ENCODE results near the gene CRY2.

Gene CRY2

DNA sequence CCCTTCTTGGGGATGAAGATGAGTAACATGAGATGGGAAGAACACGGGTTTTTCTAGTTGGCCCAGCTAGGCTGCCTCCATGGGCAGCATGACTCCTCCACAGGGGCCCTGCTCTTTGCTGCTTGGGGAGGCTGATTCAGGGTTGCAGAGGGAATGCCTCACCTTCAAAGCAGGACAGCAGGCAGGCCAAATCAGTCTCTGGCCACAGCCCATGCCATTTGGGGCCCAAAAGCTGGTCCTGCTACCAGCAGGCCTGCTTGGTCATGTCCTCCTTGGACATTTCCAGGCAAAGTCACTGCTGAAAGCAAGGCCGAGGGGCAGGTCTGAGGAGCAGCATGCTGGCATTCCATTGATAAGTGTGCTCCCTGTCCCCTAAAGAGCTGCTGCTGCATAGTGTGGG lies 24.4 kb downstream of the CRY2 start:
- no peak overlapping the region for H2BK5ac ChIP-seq (ENCODE audit: low read depth, low read length, poor library complexity)
- no peaks in the 10 kb centered on the region for H3K9me3 ChIP-seq (ENCODE audit: insufficient read depth, low read depth, low read length)
- peaks cover 46 to 59% of the 10 kb centered on the region in 2 experiments for H3K36me3 ChIP-seq (ENCODE audit: control insufficient read depth in 1 of 2, insufficient read depth in 2 of 2, low read length in 2 of 2)
- H3K27me3 ChIP-seq (ENCODE audit: insufficient read depth, low read length): no peaks in the 10 kb centered on the region
- no peaks in the 10 kb centered on the region for H3K4me1 ChIP-seq (ENCODE audit: control insufficient read depth in 1 of 2, insufficient read depth in 2 of 2, low read length in 2 of 2)
- H2AK5ac ChIP-seq (ENCODE audit: low read length): no peak overlapping the region
- no peak overlapping the region for H3K4ac ChIP-seq (ENCODE audit: low read depth, low read length)
- no peak overlapping the region for H3K9ac ChIP-seq (ENCODE audit: low read length)
- H2AFZ ChIP-seq (ENCODE audit: insufficient read depth, low read length, poor library complexity): no peak overlapping the region
- no peak overlapping the region for H3K14ac ChIP-seq (ENCODE audit: low read length)
- H4K91ac ChIP-seq (ENCODE audit: low read depth, low read length): no peak overlapping the region
- no peak overlapping the region for H2BK12ac ChIP-seq (ENCODE audit: low read length)
- no peak overlapping the region for H4K12ac ChIP-seq (ENCODE audit: low read depth, low read length)
- no peak overlapping the region for H3K4me3 ChIP-seq (ENCODE audit: low read depth, low read length)
- H2BK120ac ChIP-seq (ENCODE audit: insufficient read depth, low read length, poor library complexity): no peak overlapping the region
- H3K4me2 ChIP-seq (ENCODE audit: low read length): no peak overlapping the region
- no peak for DNase-seq
- no peak overlapping the region for H4K8ac ChIP-seq (ENCODE audit: low read depth, low read length)
- H3K27ac ChIP-seq (ENCODE audit: low read depth, low read length): no peak overlapping the region
- H3K79me1 ChIP-seq (ENCODE audit: low read length): no peaks in the 10 kb centered on the region
- WGBS (ENCODE audit: extremely low coverage, insufficient coverage, insufficient read length): no CpG with 5 or more reads among the region's 2 CpGs
- H3K23ac ChIP-seq (ENCODE audit: low read length): no peak overlapping the region
- no peaks in the 10 kb centered on the region for H3K79me2 ChIP-seq (ENCODE audit: control insufficient read depth, insufficient read depth, low read length, poor library complexity)
- H3K18ac ChIP-seq (ENCODE audit: low read length): no peak overlapping the region

DNA sequence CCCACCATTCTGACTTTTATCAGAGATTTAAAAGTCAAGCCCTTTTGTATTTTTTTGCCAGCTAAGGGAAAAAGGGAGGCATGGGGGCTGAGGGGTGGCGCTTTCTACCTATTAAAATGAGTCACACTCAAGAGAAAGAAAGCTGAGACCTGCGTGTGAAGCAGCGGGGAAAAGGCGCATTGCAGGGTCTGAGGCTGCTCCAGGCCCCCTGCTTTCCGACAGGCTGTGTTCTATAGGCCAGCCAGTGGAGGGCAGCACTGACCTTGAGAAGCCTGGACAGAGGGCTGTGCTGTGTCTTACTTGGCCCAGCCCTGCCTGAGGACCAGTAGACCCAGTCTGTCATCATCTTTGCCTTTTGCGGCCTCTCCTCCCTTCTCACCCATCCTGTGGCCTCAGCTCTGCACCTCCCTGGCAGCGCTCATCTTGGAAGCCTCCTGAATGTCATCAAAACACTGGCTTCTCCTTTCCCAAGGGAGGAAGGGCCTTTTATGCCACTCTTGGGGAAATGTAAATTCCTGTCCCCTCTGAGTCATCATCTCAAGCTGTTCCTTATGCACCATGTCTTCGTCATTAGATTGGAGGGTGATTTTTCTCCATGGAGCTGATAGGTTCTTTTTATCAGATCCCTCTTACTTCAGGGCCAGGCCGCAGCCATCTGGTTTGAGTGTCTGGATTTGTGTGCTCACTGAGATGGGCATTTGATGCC lies 25.5 kb downstream of the CRY2 start:
- no peak overlapping the region for H2AK5ac ChIP-seq (ENCODE audit: low read length)
- H3K79me1 ChIP-seq (ENCODE audit: low read length): no peaks in the 10 kb centered on the region
- no peak overlapping the region for H4K12ac ChIP-seq (ENCODE audit: low read depth, low read length)
- H2AFZ ChIP-seq (ENCODE audit: insufficient read depth, low read length, poor library complexity): no peak overlapping the region
- no peak overlapping the region for H3K4me3 ChIP-seq (ENCODE audit: low read depth, low read length)
- H3K36me3 ChIP-seq (ENCODE audit: control insufficient read depth in 1 of 2, insufficient read depth in 2 of 2, low read length in 2 of 2): peaks cover 40 to 53% of the 10 kb centered on the region in 2 experiments
- WGBS (ENCODE audit: extremely low coverage, insufficient coverage, insufficient read length): no CpG with 5 or more reads among the region's 9 CpGs
- H3K18ac ChIP-seq (ENCODE audit: low read length): no peak overlapping the region
- H3K27ac ChIP-seq (ENCODE audit: low read depth, low read length): no peak overlapping the region
- H3K27me3 ChIP-seq (ENCODE audit: insufficient read depth, low read length): no peaks in the 10 kb centered on the region
- no peak overlapping the region for H3K4ac ChIP-seq (ENCODE audit: low read depth, low read length)
- no peak overlapping the region for H3K14ac ChIP-seq (ENCODE audit: low read length)
- H4K8ac ChIP-seq (ENCODE audit: low read depth, low read length): no peak overlapping the region
- no peak overlapping the region for H3K9ac ChIP-seq (ENCODE audit: low read length)
- H3K9me3 ChIP-seq (ENCODE audit: insufficient read depth, low read depth, low read length): no peaks in the 10 kb centered on the region
- H2BK12ac ChIP-seq (ENCODE audit: low read length): no peak overlapping the region
- H3K4me2 ChIP-seq (ENCODE audit: low read length): no peak overlapping the region
- H3K23ac ChIP-seq (ENCODE audit: low read length): no peak overlapping the region
- no peak overlapping the region for H2BK5ac ChIP-seq (ENCODE audit: low read depth, low read length, poor library complexity)
- DNase-seq: peak; percentile 73 to 79
- H4K91ac ChIP-seq (ENCODE audit: low read depth, low read length): no peak overlapping the region
- H3K79me2 ChIP-seq (ENCODE audit: control insufficient read depth, insufficient read depth, low read length, poor library complexity): no peaks in the 10 kb centered on the region
- no peak overlapping the region for H2BK120ac ChIP-seq (ENCODE audit: insufficient read depth, low read length, poor library complexity)
- H3K4me1 ChIP-seq (ENCODE audit: control insufficient read depth in 1 of 2, insufficient read depth in 2 of 2, low read length in 2 of 2): no peaks in the 10 kb centered on the region

DNA sequence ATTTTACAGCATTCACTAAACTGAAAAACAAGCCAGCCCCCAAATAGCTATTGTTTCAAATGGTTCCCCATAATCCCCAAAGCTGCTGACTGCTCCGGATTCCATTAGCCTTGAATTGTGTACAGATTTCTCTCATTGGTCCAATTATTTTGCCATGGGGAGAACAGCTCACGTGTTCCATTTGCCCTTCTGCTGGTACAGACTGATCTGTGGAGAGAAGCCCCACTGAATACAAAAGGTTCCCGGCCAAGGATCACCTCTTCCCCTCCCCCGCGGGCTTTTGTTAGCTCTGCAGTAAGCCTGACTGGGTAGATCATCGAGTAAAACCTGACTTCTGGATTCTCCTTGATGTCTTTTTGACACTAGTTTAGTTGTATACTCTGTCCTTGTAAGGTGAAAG lies 29.1 kb downstream of the CRY2 start:
- no peaks in the 10 kb centered on the region for H3K4me1 ChIP-seq (ENCODE audit: control insufficient read depth in 1 of 2, insufficient read depth in 2 of 2, low read length in 2 of 2)
- no peak overlapping the region for H3K4me2 ChIP-seq (ENCODE audit: low read length)
- H2BK120ac ChIP-seq (ENCODE audit: insufficient read depth, low read length, poor library complexity): no peak overlapping the region
- H3K27ac ChIP-seq (ENCODE audit: low read depth, low read length): no peak overlapping the region
- no peak for DNase-seq
- H3K14ac ChIP-seq (ENCODE audit: low read length): no peak overlapping the region
- no peak overlapping the region for H3K9ac ChIP-seq (ENCODE audit: low read length)
- no peak overlapping the region for H4K8ac ChIP-seq (ENCODE audit: low read depth, low read length)
- no peaks in the 10 kb centered on the region for H3K27me3 ChIP-seq (ENCODE audit: insufficient read depth, low read length)
- no peak overlapping the region for H3K4ac ChIP-seq (ENCODE audit: low read depth, low read length)
- no peak overlapping the region for H4K91ac ChIP-seq (ENCODE audit: low read depth, low read length)
- H2AK5ac ChIP-seq (ENCODE audit: low read length): no peak overlapping the region
- no peak overlapping the region for H3K4me3 ChIP-seq (ENCODE audit: low read depth, low read length)
- H3K23ac ChIP-seq (ENCODE audit: low read length): no peak overlapping the region
- no peak overlapping the region for H2BK12ac ChIP-seq (ENCODE audit: low read length)
- no peak overlapping the region for H3K18ac ChIP-seq (ENCODE audit: low read length)
- H4K12ac ChIP-seq (ENCODE audit: low read depth, low read length): no peak overlapping the region
- WGBS (ENCODE audit: extremely low coverage, insufficient coverage, insufficient read length): no CpG with 5 or more reads among the region's 6 CpGs
- H3K79me2 ChIP-seq (ENCODE audit: control insufficient read depth, insufficient read depth, low read length, poor library complexity): no peaks in the 10 kb centered on the region
- peaks cover 17 to 31% of the 10 kb centered on the region in 2 experiments for H3K36me3 ChIP-seq (ENCODE audit: control insufficient read depth in 1 of 2, insufficient read depth in 2 of 2, low read length in 2 of 2)
- no peaks in the 10 kb centered on the region for H3K79me1 ChIP-seq (ENCODE audit: low read length)
- no peaks in the 10 kb centered on the region for H3K9me3 ChIP-seq (ENCODE audit: insufficient read depth, low read depth, low read length)
- no peak overlapping the region for H2AFZ ChIP-seq (ENCODE audit: insufficient read depth, low read length, poor library complexity)
- H2BK5ac ChIP-seq (ENCODE audit: low read depth, low read length, poor library complexity): no peak overlapping the region

DNA sequence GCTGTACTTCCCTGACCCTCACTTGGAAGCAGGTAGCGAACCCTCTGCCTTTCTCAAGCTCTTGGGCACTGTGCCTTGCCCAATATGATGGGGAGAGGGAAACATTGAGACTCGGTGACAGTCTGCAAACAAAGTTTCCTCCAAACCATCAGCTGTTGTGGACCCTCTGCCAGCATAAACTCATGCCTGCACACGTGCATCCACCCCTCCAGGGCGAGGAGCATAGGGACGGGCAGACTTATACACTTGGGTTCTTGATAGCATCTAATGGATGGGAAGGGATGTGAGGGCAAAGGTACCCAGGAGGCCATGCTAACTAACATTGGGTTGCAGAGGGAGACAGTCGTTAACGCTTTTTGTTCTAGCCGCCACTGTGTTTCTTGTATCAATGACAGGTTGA lies 29.9 kb downstream of the CRY2 start:
- no peaks in the 10 kb centered on the region for H3K9me3 ChIP-seq (ENCODE audit: insufficient read depth, low read depth, low read length)
- no peak overlapping the region for H4K8ac ChIP-seq (ENCODE audit: low read depth, low read length)
- no peaks in the 10 kb centered on the region for H3K79me2 ChIP-seq (ENCODE audit: control insufficient read depth, insufficient read depth, low read length, poor library complexity)
- no peak overlapping the region for H3K4ac ChIP-seq (ENCODE audit: low read depth, low read length)
- H3K79me1 ChIP-seq (ENCODE audit: low read length): no peaks in the 10 kb centered on the region
- H4K12ac ChIP-seq (ENCODE audit: low read depth, low read length): no peak overlapping the region
- no peak overlapping the region for H2BK12ac ChIP-seq (ENCODE audit: low read length)
- H3K27ac ChIP-seq (ENCODE audit: low read depth, low read length): no peak overlapping the region
- H2AFZ ChIP-seq (ENCODE audit: insufficient read depth, low read length, poor library complexity): no peak overlapping the region
- H3K4me2 ChIP-seq (ENCODE audit: low read length): no peak overlapping the region
- H3K27me3 ChIP-seq (ENCODE audit: insufficient read depth, low read length): no peaks in the 10 kb centered on the region
- H3K23ac ChIP-seq (ENCODE audit: low read length): no peak overlapping the region
- no peak overlapping the region for H3K18ac ChIP-seq (ENCODE audit: low read length)
- no peak overlapping the region for H3K14ac ChIP-seq (ENCODE audit: low read length)
- H2BK5ac ChIP-seq (ENCODE audit: low read depth, low read length, poor library complexity): no peak overlapping the region
- H2BK120ac ChIP-seq (ENCODE audit: insufficient read depth, low read length, poor library complexity): no peak overlapping the region
- no CpG with 5 or more reads among the region's 8 CpGs for WGBS (ENCODE audit: extremely low coverage, insufficient coverage, insufficient read length)
- no peaks in the 10 kb centered on the region for H3K4me1 ChIP-seq (ENCODE audit: control insufficient read depth in 1 of 2, insufficient read depth in 2 of 2, low read length in 2 of 2)
- H4K91ac ChIP-seq (ENCODE audit: low read depth, low read length): no peak overlapping the region
- peaks cover 9 to 29% of the 10 kb centered on the region in 2 experiments for H3K36me3 ChIP-seq (ENCODE audit: control insufficient read depth in 1 of 2, insufficient read depth in 2 of 2, low read length in 2 of 2)
- no peak for DNase-seq
- H3K9ac ChIP-seq (ENCODE audit: low read length): no peak overlapping the region
- H2AK5ac ChIP-seq (ENCODE audit: low read length): no peak overlapping the region
- H3K4me3 ChIP-seq (ENCODE audit: low read depth, low read length): no peak overlapping the region
